Testis (tissue), 2 donors: ENCODE results near the gene PRIM2.
"Not testable (repeated sequence)": the region's sequence is repeated elsewhere in the genome, so short reads cannot be mapped to it uniquely, and the experiment has no call there.

ENCODE experiments used
- CTCF ChIP-seq, 3 experiments: fragments of 450-650 bp in 2 of 3; fragments of 200-600 bp in 1 of 3; sonication (generic) in 1 of 3; IDR thresholded peaks; one replicate each; pipeline ENCODE4 v1.5.1; 2016 to 2019; ENCODE audit warnings: antibody characterized with exemption in 3 of 3, mild to moderate bottlenecking in 2 of 3, moderate library complexity in 1 of 3
- POLR2A ChIP-seq: fragments of 450-650 bp; IDR thresholded peaks from one replicate; pipeline ENCODE4 v1.6.1; 2017; ENCODE audit warnings: antibody characterized with exemption, mild to moderate bottlenecking, moderate library complexity

- TF ChIP-seq CTCF (IDR thresholded peaks at IDR 0.05); POLR2A: not testable (repeated sequence)
Observed at GRCh38 chr6:57443181-57443580, 125.8 kb downstream of the PRIM2 start.
